Stimulated activated CD4-positive, alpha-beta T cell treated with anti-CD3 and anti-CD28 coated beads, Interleukin-15, amount 100 ng/mL, for 1 hour (primary cell): ENCODE data around the gene RBP4.
"Not testable (repeated sequence)": the region's sequence is repeated elsewhere in the genome, so short reads cannot be mapped to it uniquely, and the experiment has no call there.

Source experiments
- DNase-seq, 2 donors: peaks; one replicate each; pipeline ENCODE4 v3.0.0-alpha.2; 2020; ENCODE audit warnings: low read depth in 1 of 2, low spot score in 1 of 2

The RBP4 gene

GRCh38 chr10:93566435-93567276 lies 34.4 kb downstream of the RBP4 start, which contains the start of gene FFAR4:
Gene FFAR4 (plus strand): TSS chr10:93566665. CDS start chr10:93566721, 56 bp downstream.
- DNase-seq: no peak

GRCh38 chr10:93565446-93565845 lies 35.6 kb downstream of the RBP4 start:
- DNase-seq: no peak

DNA sequence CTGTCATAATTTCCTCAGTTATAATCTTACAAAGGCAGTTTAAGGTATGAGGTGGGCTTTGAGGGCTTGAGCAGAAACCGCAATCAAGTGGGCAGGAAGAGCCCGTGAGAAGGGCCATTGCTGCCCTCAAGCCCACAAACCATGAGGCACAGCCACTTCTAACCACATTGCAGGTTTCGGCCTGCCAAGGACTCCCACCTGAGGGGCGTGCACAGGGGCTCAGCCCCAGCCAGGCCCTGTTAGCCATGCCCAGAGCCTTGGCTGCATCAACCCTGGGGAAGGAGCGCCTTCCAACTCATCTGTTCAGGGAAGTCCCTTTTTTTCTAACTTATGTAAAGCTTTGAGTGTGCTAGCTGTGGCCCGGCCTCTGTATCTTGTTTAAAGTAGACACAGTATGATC lies 40.5 kb downstream of the RBP4 start:
- DNase-seq: no peak

DNA sequence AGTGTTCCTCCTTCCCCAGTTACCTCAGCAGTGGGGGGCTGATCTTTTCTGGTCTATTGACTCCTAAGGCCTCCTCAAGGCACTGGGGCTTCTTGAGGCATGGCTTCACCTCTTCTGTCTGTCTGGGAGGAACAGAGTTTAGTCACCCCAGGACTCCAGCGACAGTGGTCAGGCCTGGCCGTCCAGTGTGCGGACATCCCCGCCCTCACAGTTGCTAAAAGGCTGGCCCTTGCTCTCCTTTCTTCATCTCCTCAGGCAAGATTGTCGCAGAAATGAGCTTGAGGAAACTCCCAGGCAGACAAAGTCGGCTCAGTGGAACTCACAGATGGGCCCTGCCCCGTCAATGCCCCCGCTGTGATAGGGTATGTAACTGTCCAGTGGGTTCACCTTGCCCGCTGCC lies 41.5 kb downstream of the RBP4 start:
- no peak for DNase-seq

DNA sequence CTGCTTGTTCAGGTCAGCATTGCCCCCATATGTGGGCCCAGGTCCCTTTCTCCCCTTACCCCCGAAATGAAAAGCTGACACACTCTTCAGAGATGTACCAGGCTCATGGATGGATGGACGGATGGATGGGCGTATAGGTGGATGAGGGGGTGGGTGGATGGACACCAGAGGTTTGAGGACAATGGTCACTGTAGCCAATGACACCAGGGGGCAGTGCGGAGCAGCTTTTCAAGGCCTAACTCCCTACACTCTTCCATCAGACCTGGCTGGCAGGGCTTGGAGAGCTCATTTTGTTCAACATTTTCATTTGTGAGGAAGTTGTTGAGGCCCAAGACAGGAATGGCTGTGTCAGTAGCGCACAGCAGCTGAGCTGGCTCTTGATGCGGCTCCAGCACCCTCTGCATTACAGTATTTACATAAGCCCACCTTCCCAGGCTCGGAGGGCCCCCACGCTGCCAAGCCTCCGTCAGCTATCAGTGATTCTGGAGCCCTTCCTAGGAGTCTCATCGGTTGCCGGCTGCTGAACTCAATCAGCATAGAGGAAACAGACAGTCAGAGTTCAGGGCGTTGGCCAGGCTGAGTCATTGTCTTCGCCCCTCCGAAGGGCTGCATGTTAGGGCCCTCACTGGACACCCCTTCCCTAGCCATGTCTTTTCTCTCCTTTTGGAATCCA lies 46.1 kb downstream of the RBP4 start:
- peak in 1 of 2 donors; percentile 8 for DNase-seq

GRCh38 chr10:93554316-93554663 lies 46.7 kb downstream of the RBP4 start:
- DNase-seq: no peak

- no peak for DNase-seq
Observed at GRCh38 chr10:93553482-93554315, 47.3 kb downstream of the RBP4 start.

DNA sequence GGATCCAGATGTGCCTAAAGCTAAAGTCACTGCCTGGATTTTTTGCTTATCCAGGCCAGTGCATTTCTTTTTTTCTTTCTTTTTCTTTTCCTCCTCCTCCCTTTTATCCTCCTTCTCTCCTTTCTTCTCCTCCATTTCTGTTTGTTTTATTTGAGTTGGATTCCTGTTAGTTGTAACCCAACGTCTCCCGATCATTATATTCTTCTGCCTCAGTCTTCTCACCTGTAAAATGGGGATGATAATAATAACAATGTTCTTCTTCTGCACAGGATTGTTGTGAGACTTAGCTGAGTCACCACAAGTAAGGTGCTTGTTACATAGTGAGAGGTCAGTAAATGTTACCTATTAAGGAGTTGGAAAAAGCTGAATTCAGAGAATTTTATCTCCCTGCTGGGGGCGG lies 48.3 kb downstream of the RBP4 start:
- no peak for DNase-seq

DNA sequence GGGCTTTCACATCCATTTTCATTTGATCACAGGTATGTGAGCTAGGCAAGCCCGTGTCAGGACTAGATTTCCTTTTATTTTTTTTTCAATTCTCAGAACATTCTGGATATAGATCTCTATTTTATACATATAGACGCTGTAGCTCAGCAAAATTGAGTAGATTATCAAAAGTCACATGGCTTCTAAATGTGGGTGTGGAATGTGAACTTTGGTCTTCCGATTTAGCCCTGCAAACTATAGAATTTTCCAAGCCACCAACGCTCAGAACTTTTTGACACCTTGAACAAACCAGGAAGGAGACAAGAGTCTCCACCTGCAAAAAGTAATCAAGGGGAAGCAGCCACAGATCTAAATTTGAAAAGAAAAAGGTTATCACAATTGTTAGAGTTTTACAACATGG lies 50.4 kb downstream of the RBP4 start:
- no peak for DNase-seq

GRCh38 chr10:93548376-93549071 lies 52.5 kb downstream of the RBP4 start:
- no peak for DNase-seq

- DNase-seq: no peak
Observed at GRCh38 chr10:93547522-93547921, 53.5 kb downstream of the RBP4 start.

DNA sequence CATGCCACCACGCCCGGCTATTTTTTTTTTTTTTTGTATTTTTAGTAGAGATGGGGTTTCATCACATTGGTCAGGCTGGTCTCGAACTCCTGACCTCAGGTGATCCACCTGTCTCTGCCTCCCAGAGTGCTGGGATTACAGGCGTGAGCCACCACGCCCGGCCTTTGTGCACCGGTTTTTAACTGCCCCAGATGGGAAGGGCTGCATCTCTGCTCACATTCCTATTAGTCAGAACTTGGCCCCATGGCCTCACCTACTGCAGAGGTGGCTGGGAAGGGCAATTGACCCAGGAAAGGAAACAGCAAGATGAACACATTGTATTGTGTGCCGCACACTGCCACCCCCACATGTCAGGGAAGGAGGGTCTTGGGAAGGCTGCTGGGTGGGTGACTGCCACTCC lies 54.0 kb downstream of the RBP4 start:
- DNase-seq: not testable (repeated sequence)

DNA sequence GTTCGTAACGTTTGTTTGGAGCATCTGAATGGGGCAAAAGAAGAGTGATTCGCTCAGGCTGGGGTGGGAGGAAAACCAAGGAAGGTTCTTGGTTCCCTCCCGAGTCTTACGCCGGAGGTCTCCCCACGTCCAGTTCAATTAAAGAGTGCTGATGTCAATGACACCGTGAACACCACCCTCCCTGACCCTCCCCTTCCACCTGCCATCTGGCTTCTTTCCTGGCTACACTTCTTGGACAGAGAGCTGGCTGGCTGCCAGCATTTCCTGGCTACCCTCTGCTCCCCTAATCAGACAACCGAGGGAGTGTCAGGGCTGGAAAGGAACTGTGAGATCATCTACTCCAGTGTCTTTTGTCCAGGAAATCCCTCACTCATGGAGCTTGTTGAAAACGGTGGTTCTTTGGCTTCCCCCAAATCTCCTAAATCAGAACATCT lies 58.7 kb downstream of the RBP4 start:
- no peak for DNase-seq
